Ishikawa (cell line): ENCODE results near the gene OXSR1.

Experiments used
- EGR1 ChIP-seq: IDR thresholded peaks from 2 replicates; pipeline ENCODE4 v1.6.1; 2012
- FOXM1 ChIP-seq: IDR thresholded peaks from 2 replicates; pipeline ENCODE4 v1.6.1; 2012; ENCODE audit warnings: low read depth, borderline replicate concordance
- RAD21 ChIP-seq: IDR thresholded peaks from 2 replicates; pipeline ENCODE4 v1.6.1; 2012; ENCODE audit warnings: low read depth
- REST ChIP-seq: IDR thresholded peaks from 2 replicates; pipeline ENCODE4 v1.6.1; 2012; ENCODE audit warnings: low read depth, mild to moderate bottlenecking
- TAF1 ChIP-seq: IDR thresholded peaks from 2 replicates; pipeline ENCODE4 v1.6.1; 2012; ENCODE audit warnings: low read depth, mild to moderate bottlenecking
- TEAD4 ChIP-seq: IDR thresholded peaks from 2 replicates; pipeline ENCODE4 v1.6.1; 2012
- YY1 ChIP-seq: IDR thresholded peaks from 2 replicates; pipeline ENCODE4 v1.6.1; 2012; ENCODE audit warnings: low read depth

GRCh38 chr3:38177181-38177580 lies 11.8 kb downstream of the OXSR1 start:
- no peak for TF ChIP-seq TEAD4
- no peak for TF ChIP-seq YY1
- no peak for TF ChIP-seq RAD21
- TF ChIP-seq REST = no peak
- no peak for TF ChIP-seq FOXM1
- no peak for TF ChIP-seq TAF1
- no peak for TF ChIP-seq EGR1
